Heart left ventricle (tissue), 16 donors: ENCODE data around the gene AHSP. TPM values are rescaled to one million over a fixed set of nuclear protein-coding genes. Genes with fewer than 3 reads are reported as not detected.

Experiments
- ATAC-seq, 4 donors: fragments of 200-7000 bp; cut with Tn5 transposase; one replicate each; pipeline ENCODE4 v1.9.1; 2020 to 2022; ENCODE audit warnings: moderate library complexity in 4 of 4, mild to moderate bottlenecking in 3 of 4, moderate number of reproducible peaks in 1 of 4
- DNase-seq, 5 donors: peaks; one replicate each; pipeline ENCODE4 v3.0.0-alpha.2; 2020
- H3K27ac ChIP-seq, 12 donors: fragments of 200-600 bp; sonication (generic) in 4 of 12; one replicate each; pipeline versions ENCODE4 v1.5.0 to v1.8.0; 2016 to 2022; ENCODE audit warnings: mild to moderate bottlenecking in 2 of 12
- H3K27me3 ChIP-seq, 9 donors: fragments of 200-600 bp; sonication (generic) in 2 of 9; one replicate each; pipeline versions ENCODE4 v1.5.1 to v1.8.0; 2016 to 2022; ENCODE audit warnings: mild to moderate bottlenecking in 3 of 9
- H3K36me3 ChIP-seq, 9 donors: fragments of 200-600 bp; sonication (generic) in 2 of 9; one replicate each; pipeline versions ENCODE4 v1.5.0 to v1.8.0; 2018 to 2022; ENCODE audit warnings: mild to moderate bottlenecking in 2 of 9
- H3K4me1 ChIP-seq, 12 donors: fragments of 200-600 bp; sonication (generic) in 4 of 12; one replicate each; pipeline versions ENCODE4 v1.5.0 to v1.8.0; 2016 to 2022; ENCODE audit warnings: mild to moderate bottlenecking in 3 of 12
- H3K4me3 ChIP-seq, 12 donors: fragments of 200-600 bp; sonication (generic) in 4 of 12; one replicate each; pipeline versions ENCODE4 v1.5.0 to v1.8.0; 2017 to 2022; ENCODE audit warnings: mild to moderate bottlenecking in 9 of 12, moderate library complexity in 4 of 12
- H3K9me3 ChIP-seq, 12 donors: fragments of 200-600 bp; sonication (generic) in 4 of 12; one replicate each; pipeline versions ENCODE4 v1.5.0 to v1.8.0; 2016 to 2022; ENCODE audit warnings: mild to moderate bottlenecking in 1 of 12
- CTCF ChIP-seq, 12 donors: fragments of 200-600 bp; sonication (generic) in 4 of 12; IDR thresholded peaks; one replicate each; pipeline versions ENCODE4 v1.5.0 to v1.8.0; 2018 to 2022; ENCODE audit warnings: antibody characterized with exemption in 12 of 12, mild to moderate bottlenecking in 5 of 12
- POLR2A ChIP-seq, 2 donors: fragments of 450-650 bp; IDR thresholded peaks; one replicate each; pipeline ENCODE4 v1.6.1; 2017; ENCODE audit warnings: antibody characterized with exemption in 2 of 2, mild to moderate bottlenecking in 2 of 2, moderate library complexity in 2 of 2
- WGBS, 4 donors: extraction: QIAGEN DNeasy Blood & Tissue Kit in 2 of 4; methylation state at CpG; one replicate each; pipeline versions ENCODE4 v1.1.5 to v1.1.7; 2013 to 2018; 5-methylcytosine and 5-hydroxymethylcytosine counted together
- intact Hi-C, 10 donors: fragments of 100-400 bp; cut with DNase I; formaldehyde crosslinking; loops; one replicate each; pipeline versions ENCODE4 v1.11.1 to v1.14.2; 2022
- polyA plus RNA-seq, 2 donors: library from polyadenylated mRNA; stranded (reverse); fragments of 200-250 nt; gene quantifications; one replicate each; pipeline ENCODE4 v1.2.3, GENCODE V29; 2013
- total RNA-seq, 9 donors: library from RNA; depleted of rRNA in 2 of 9; stranded (reverse); fragments of >200 nt in 2 of 9; fragmentation: NEBNext Ultra II Directional in 3 of 9; extraction: Animal tissue kit (Norgen Biotek cat#: 25700) in 3 of 9; gene quantifications; one replicate each; pipeline versions ENCODE4 v1.1.0 to v1.2.4, GENCODE V29; 2016 to 2023
- donor health status: ischemic (EF 13 %, LVEDD 7.1; RV severe dilation, severe dysfunction).
- donor health status: healthy with polysubstance abuse.
- donor health status: DM: no; HTN: yes; CAD: no.
- donor health status: DM: no; HTN: no; CAD: no.
- donor health status: ischemic (EF 25% LVEDD 6.9; RV normal size, moderate dysfunction).
- donor health status: ischemic (EF 25% LVEDD 5.7; RV mildly dilated, moderate dysfunction).
- donor health status: healthy.
- donor health status: DM: yes; HTN: yes; CAD: no.
- donor health status: ischemic (EF 35%, LVEDD 5.7; RV mildly dilated, moderate dysfunction).
- donor health status: nonischemic (EF 11% LVEDD 7.7; RV severe dilation, severe dysfunction).
- donor health status: DM: yes; HTN: yes; CAD: no.
- donor health status: PGD.
- donor health status: ischemic (EF 29% LVEDD 5.4; RV normal size, mild dysfunction).
- donor health status: nonischemic (EF 23%, LVEDD 6.1; RV moderate dilation, normal function).

Gene AHSP
- total and polyA plus RNA-seq, 11 donors = 2.2 TPM; not detected in 10

- no peaks in the 10 kb centered on the region for H3K9me3 ChIP-seq
- ATAC-seq = no peak
Measured at GRCh38 chr16:31531096-31531495, 3.4 kb downstream of the AHSP start.

GRCh38 chr16:31532120-31532519, 4.4 kb downstream of the AHSP start:
- Histone ChIP-seq H3K9me3 (no peaks in the 10 kb centered on the region), H3K4me1 (peaks cover 0 to 15% (median 0%) of the 10 kb centered on the region in 12 donors), H3K36me3 (no peaks in the 10 kb centered on the region), H3K27me3 (peaks cover 0 to 71% (median 4%) of the 10 kb centered on the region in 9 donors), H3K4me3 (no peak overlapping the region), H3K27ac (no peak overlapping the region)
- no peak for ATAC-seq
- intact Hi-C loops = no loop called here
- DNase-seq = no peak
- 54 to 75% (median 65%) methylated on average over 2 of the region's 2 CpGs for whole genome bisulfite sequencing, 4 donors
- no peak for TF ChIP-seq CTCF (IDR thresholded peaks at IDR 0.05)
- no peak for TF ChIP-seq POLR2A (IDR thresholded peaks at IDR 0.05)

More at GRCh38 chr16:31531096-31531495, 3.4 kb downstream of the AHSP start:
- TF ChIP-seq POLR2A (IDR thresholded peaks at IDR 0.05) = no peak
- TF ChIP-seq CTCF (IDR thresholded peaks at IDR 0.05) = no peak
- intact Hi-C loops = no loop called here
- no peak overlapping the region for H3K27ac ChIP-seq
- no peak overlapping the region for H3K4me3 ChIP-seq
- 84 to 96% (median 91%) methylated on average over 1 of the region's 1 CpG for WGBS, 4 donors
- no peak for DNase-seq
- peaks cover 0 to 15% (median 0%) of the 10 kb centered on the region in 12 donors for H3K4me1 ChIP-seq
- peaks cover 0 to 64% (median 3%) of the 10 kb centered on the region in 9 donors for H3K27me3 ChIP-seq
- H3K36me3 ChIP-seq = no peaks in the 10 kb centered on the region

- WGBS, 4 donors = 81 to 88% (median 85%) methylated on average over 4 of the region's 4 CpGs
- intact Hi-C loops = no loop called here
- H3K36me3 ChIP-seq = no peaks in the 10 kb centered on the region
Measured at GRCh38 chr16:31532896-31533295, 5.2 kb downstream of the AHSP start.

GRCh38 chr16:31535737-31536136, 8.0 kb downstream of the AHSP start:
- H3K27ac ChIP-seq = no peak overlapping the region
- intact Hi-C loops = no loop called here
- H3K4me3 ChIP-seq = no peak overlapping the region
- WGBS, 4 donors = 42 to 48% (median 47%) methylated on average over 9 of the region's 9 CpGs
- H3K9me3 ChIP-seq = no peaks in the 10 kb centered on the region
- peaks cover 0 to 61% (median 18%) of the 10 kb centered on the region in 9 donors for H3K27me3 ChIP-seq
- DNase-seq = no peak
- ATAC-seq = no peak
- no peaks in the 10 kb centered on the region for H3K36me3 ChIP-seq
- H3K4me1 ChIP-seq = peaks cover 0 to 9% (median 0%) of the 10 kb centered on the region in 12 donors
- TF ChIP-seq POLR2A (IDR thresholded peaks at IDR 0.05) (no peak), CTCF (IDR thresholded peaks at IDR 0.05) (no peak)

More at GRCh38 chr16:31532896-31533295, 5.2 kb downstream of the AHSP start:
- TF ChIP-seq CTCF (IDR thresholded peaks at IDR 0.05) (no peak), POLR2A (IDR thresholded peaks at IDR 0.05) (no peak)
- no peak overlapping the region for H3K27ac ChIP-seq
- H3K9me3 ChIP-seq = no peaks in the 10 kb centered on the region
- DNase-seq = no peak
- no peak overlapping the region for H3K4me3 ChIP-seq
- no peak for ATAC-seq
- peaks cover 0 to 73% (median 10%) of the 10 kb centered on the region in 9 donors for H3K27me3 ChIP-seq
- peaks cover 0 to 23% (median 0%) of the 10 kb centered on the region in 12 donors for H3K4me1 ChIP-seq
